GM18858 (cell line): ENCODE results near the gene EOMES.
"Not testable (repeated sequence)": the region's sequence is repeated elsewhere in the genome, so short reads cannot be mapped to it uniquely, and the experiment has no call there.

Experiments
- ATAC-seq: cut with Tn5 transposase; IDR thresholded peaks from one replicate; pipeline ENCODE4 v1.9.1; 2021; ENCODE audit not compliant: unreplicated experiment

EOMES gene

GRCh38 chr3:27721717-27722564, at the start of gene EOMES:
EOMES (minus strand) TSS chr3:27722323; CDS start chr3:27722294, 29 bp downstream.
- ATAC-seq, result peak; percentile 48

GRCh38 chr3:27770384-27770783, 48.3 kb upstream of the EOMES start:
- ATAC-seq, result not testable (repeated sequence)

- no peak for ATAC-seq
Observed at GRCh38 chr3:27767000-27767399, 44.9 kb upstream of the EOMES start.

- no peak for ATAC-seq
Observed at GRCh38 chr3:27758083-27758482, 36.0 kb upstream of the EOMES start.

- ATAC-seq, result no peak
Observed at GRCh38 chr3:27756877-27757276, 34.8 kb upstream of the EOMES start.

- ATAC-seq, result no peak
Observed at GRCh38 chr3:27752926-27753325, 30.8 kb upstream of the EOMES start.

GRCh38 chr3:27749643-27750042, 27.5 kb upstream of the EOMES start:
- ATAC-seq, result no peak

GRCh38 chr3:27746838-27747237, 24.7 kb upstream of the EOMES start:
- no peak for ATAC-seq

- ATAC-seq, result no peak
Observed at GRCh38 chr3:27740854-27741253, 18.7 kb upstream of the EOMES start.

- no peak for ATAC-seq
Observed at GRCh38 chr3:27737091-27737490, 15.0 kb upstream of the EOMES start.

- no peak for ATAC-seq
Observed at GRCh38 chr3:27730774-27731659, 8.9 kb upstream of the EOMES start.

- ATAC-seq, result no peak
Observed at GRCh38 chr3:27729748-27730611, 7.9 kb upstream of the EOMES start.

- no peak for ATAC-seq
Observed at GRCh38 chr3:27729325-27729724, 7.2 kb upstream of the EOMES start.

- no peak for ATAC-seq
Observed at GRCh38 chr3:27728195-27729087, 6.3 kb upstream of the EOMES start.

- no peak for ATAC-seq
Observed at GRCh38 chr3:27726240-27726639, 4.1 kb upstream of the EOMES start.

GRCh38 chr3:27724459-27725197, 2.5 kb upstream of the EOMES start:
- ATAC-seq, result no peak

GRCh38 chr3:27723815-27724458, 1.8 kb upstream of the EOMES start:
- no peak for ATAC-seq

GRCh38 chr3:27723456-27723814, 1.3 kb upstream of the EOMES start:
- no peak for ATAC-seq

- ATAC-seq, result no peak
Observed at GRCh38 chr3:27723001-27723445, 900 bp upstream of the EOMES start.
